ENCODE data around the gene ITPR1. TPM values are rescaled to one million over a fixed set of nuclear protein-coding genes. Genes with fewer than 3 reads are reported as not detected.

ITPR1 gene
- total RNA-seq, 1 experiment from 2014 or later, result 11.3 TPM

DNA sequence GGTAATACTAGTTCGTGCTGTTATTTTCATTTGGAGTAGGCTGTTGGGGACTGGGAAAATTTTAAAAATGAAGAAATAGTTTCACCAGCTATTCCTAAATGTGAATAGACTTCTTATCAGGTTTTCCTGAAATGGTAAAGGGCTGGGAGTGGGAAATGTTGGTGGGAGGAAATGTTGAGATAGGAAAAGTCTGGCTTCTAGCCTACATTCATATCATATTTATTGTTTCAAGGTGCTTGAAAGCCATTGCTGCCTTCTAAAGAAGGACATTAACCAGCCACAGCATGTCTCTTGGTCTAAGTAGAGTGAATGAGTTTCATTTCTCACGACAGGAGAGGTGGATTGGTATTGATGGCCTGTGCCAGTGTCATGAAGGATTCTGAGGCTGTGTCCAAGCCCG is 288.9 kb downstream of the ITPR1 start:
- Histone ChIP-seq H3F3A (ENCODE audit: insufficient read depth, low read depth) (peaks cover 4% of the 10 kb centered on the region; the same call in 1 of the 2 replicates), H2AFZ (no peak overlapping the region), H3K9me3 (ENCODE audit: insufficient read depth, low read depth) (no peaks in the 10 kb centered on the region), H3K36me3 (ENCODE audit: low read depth) (no peaks in the 10 kb centered on the region), H3K79me2 (ENCODE audit: low read depth) (no peaks in the 10 kb centered on the region), H3K4me2 (no peak overlapping the region), H4K20me1 (ENCODE audit: insufficient read depth) (no peaks in the 10 kb centered on the region), H3K9me2 (ENCODE audit: insufficient read depth) (no peaks in the 10 kb centered on the region), H3K4me3 (no peak overlapping the region), H3K27me3 (ENCODE audit: insufficient read depth, low read depth) (no peaks in the 10 kb centered on the region), H3K27ac (no peak overlapping the region), H3K4me1 (replicated peaks; ENCODE audit: insufficient read depth) (peaks cover 18% of the 10 kb centered on the region)
- CTCF ChIA-PET, result no interaction called here
- DNase-seq, result no peak
- intact Hi-C loops (cut with micrococcal nuclease; ENCODE audit: unreplicated experiment), result no loop called here
- POLR2A ChIA-PET (ENCODE audit: unreplicated experiment), result no interaction called here
- TF ChIP-seq, protein P1, sequence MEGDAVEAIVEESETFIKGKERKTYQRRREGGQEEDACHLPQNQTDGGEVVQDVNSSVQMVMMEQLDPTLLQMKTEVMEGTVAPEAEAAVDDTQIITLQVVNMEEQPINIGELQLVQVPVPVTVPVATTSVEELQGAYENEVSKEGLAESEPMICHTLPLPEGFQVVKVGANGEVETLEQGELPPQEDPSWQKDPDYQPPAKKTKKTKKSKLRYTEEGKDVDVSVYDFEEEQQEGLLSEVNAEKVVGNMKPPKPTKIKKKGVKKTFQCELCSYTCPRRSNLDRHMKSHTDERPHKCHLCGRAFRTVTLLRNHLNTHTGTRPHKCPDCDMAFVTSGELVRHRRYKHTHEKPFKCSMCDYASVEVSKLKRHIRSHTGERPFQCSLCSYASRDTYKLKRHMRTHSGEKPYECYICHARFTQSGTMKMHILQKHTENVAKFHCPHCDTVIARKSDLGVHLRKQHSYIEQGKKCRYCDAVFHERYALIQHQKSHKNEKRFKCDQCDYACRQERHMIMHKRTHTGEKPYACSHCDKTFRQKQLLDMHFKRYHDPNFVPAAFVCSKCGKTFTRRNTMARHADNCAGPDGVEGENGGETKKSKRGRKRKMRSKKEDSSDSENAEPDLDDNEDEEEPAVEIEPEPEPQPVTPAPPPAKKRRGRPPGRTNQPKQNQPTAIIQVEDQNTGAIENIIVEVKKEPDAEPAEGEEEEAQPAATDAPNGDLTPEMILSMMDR (conservative IDR thresholded peaks at IDR 0.05), result no peak
- TF ChIP-seq EZH2 (IDR thresholded peaks at IDR 0.05; ENCODE audit: low read depth), result no peak
- no TSS peak for BruUV-seq (replicated peaks)

DNA sequence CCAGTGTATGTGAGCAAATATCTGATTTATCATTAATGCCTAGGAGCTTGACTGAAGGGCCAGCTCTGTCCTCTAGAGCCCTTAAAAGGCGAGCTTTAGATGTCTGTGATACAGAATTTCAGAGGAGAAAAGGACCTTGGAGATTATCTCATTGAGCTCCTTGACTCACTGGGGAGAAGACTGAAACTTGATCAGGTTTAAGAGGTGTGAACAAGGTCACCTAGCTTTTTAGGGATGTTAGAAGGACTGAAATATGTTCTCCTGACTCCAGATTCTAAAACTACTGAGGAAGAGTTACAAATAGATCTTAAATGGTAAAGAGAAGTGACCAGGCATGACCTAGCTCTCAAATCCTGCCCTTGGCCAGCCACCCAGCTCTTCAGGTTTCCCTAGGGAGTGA is 292.4 kb downstream of the ITPR1 start:
- Histone ChIP-seq H3K27ac (peak overlapping the region; percentile 34; the same call in 1 of the 2 replicates), H3K4me2 (no peak overlapping the region), H3K79me2 (ENCODE audit: low read depth) (no peaks in the 10 kb centered on the region), H4K20me1 (ENCODE audit: insufficient read depth) (no peaks in the 10 kb centered on the region), H2AFZ (no peak overlapping the region), H3K9me2 (ENCODE audit: insufficient read depth) (no peaks in the 10 kb centered on the region), H3K36me3 (ENCODE audit: low read depth) (no peaks in the 10 kb centered on the region), H3K27me3 (ENCODE audit: insufficient read depth, low read depth) (no peaks in the 10 kb centered on the region), H3K9me3 (ENCODE audit: insufficient read depth, low read depth) (no peaks in the 10 kb centered on the region), H3K4me1 (replicated peaks; ENCODE audit: insufficient read depth) (peaks cover 14% of the 10 kb centered on the region; the same call in 1 of the 2 replicates), H3K4me3 (no peak overlapping the region), H3F3A (ENCODE audit: insufficient read depth, low read depth) (no peaks in the 10 kb centered on the region)
- TF ChIP-seq EZH2 (IDR thresholded peaks at IDR 0.05; ENCODE audit: low read depth), result no peak
- TF ChIP-seq, protein P1 (conservative IDR thresholded peaks at IDR 0.05), result no peak
- CTCF ChIA-PET, result no interaction called here
- no peak for DNase-seq
- intact Hi-C loops (cut with micrococcal nuclease; ENCODE audit: unreplicated experiment), result no loop called here
- POLR2A ChIA-PET (ENCODE audit: unreplicated experiment), result no interaction called here
- BruUV-seq (replicated peaks), result no TSS peak

DNA sequence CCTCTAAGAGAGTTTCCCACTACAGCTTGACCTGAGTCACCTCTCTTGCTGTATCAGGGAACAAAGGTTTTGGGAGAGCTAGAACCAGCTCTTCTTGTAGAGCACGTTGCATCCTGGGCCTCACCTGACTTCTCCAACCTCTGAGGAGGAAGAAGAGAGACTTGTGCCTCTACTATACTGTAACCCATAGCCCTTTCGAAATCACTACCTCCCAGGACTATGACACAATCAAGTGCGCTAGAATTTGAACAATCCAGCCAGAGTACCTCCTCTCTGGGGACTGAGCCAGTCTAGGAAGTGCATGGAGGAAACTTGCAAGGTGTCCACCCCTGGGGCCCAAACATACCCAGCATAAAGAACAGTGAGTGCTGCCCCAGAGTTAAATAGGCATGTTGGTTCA is 293.3 kb downstream of the ITPR1 start:
- Histone ChIP-seq H3K27ac (peak overlapping the region; percentile 34; the same call in 1 of the 2 replicates), H3K4me2 (no peak overlapping the region), H3K4me3 (no peak overlapping the region), H3K36me3 (ENCODE audit: low read depth) (no peaks in the 10 kb centered on the region), H3K9me2 (ENCODE audit: insufficient read depth) (no peaks in the 10 kb centered on the region), H3K27me3 (ENCODE audit: insufficient read depth, low read depth) (no peaks in the 10 kb centered on the region), H3K4me1 (replicated peaks; ENCODE audit: insufficient read depth) (peaks cover 14% of the 10 kb centered on the region; the same call in 1 of the 2 replicates), H2AFZ (no peak overlapping the region), H3K9me3 (ENCODE audit: insufficient read depth, low read depth) (no peaks in the 10 kb centered on the region), H4K20me1 (ENCODE audit: insufficient read depth) (no peaks in the 10 kb centered on the region), H3K79me2 (ENCODE audit: low read depth) (no peaks in the 10 kb centered on the region), H3F3A (ENCODE audit: insufficient read depth, low read depth) (no peaks in the 10 kb centered on the region)
- intact Hi-C loops (cut with micrococcal nuclease; ENCODE audit: unreplicated experiment), result no loop called here
- no TSS peak for BruUV-seq (replicated peaks)
- ChIA-PET POLR2A (ENCODE audit: unreplicated experiment) (no interaction called here), CTCF (no interaction called here)
- TF ChIP-seq, protein P1 (conservative IDR thresholded peaks at IDR 0.05), result no peak
- TF ChIP-seq EZH2 (IDR thresholded peaks at IDR 0.05; ENCODE audit: low read depth), result no peak
- DNase-seq, result peak; percentile 7 to 75

Data from PC-9 (cell line).